HL-60 (cell line): ENCODE data around the gene MTMR3.

Experiments used
- POLR2AphosphoS5 ChIP-seq: IDR thresholded peaks from 2 replicates; pipeline ENCODE4 v1.6.1; 2012; ENCODE audit warnings: low read depth
- SPI1 ChIP-seq: IDR thresholded peaks from 2 replicates; pipeline ENCODE4 v1.6.1; 2012; ENCODE audit warnings: low read depth, mild to moderate bottlenecking, borderline replicate concordance
- TF ChIP-seq, protein P1 (sequence below): IDR thresholded peaks from one replicate; pipeline ENCODE4 v1.5.1; 2011; ENCODE audit warnings: low read length, control low read depth, inconsistent platforms; ENCODE audit not compliant: insufficient read depth
- TF ChIP-seq, protein P2 (sequence below): IDR thresholded peaks from 2 replicates; pipeline ENCODE4 v1.6.1; 2012; ENCODE audit warnings: low read depth; ENCODE audit not compliant: insufficient replicate concordance

DNA sequence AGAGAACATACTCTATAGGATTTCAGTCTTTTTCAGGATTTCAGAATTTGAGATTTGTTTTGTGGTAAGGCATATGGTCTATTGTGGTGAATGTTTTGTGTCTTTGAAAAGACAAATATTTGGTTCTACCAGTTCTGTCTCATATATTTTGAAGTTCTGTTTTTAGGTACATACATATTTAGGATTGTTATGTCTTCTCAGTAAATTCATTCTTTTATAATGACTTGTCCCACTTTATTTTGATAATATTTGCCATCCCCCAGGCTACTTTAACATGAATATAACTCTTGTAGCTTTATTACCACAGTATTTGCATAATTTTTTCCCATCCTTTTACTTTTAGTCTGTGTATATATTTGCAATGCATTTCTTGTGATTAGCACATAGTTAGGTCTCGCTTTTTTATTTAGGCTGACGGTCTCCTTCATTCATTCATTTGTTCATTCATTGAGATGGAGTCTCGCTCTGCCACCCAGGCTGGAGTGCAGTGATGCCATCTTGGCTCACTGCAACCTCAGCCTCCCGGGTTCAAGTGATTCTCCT lies 32.1 kb downstream of the MTMR3 start:
- TF ChIP-seq, protein P1, sequence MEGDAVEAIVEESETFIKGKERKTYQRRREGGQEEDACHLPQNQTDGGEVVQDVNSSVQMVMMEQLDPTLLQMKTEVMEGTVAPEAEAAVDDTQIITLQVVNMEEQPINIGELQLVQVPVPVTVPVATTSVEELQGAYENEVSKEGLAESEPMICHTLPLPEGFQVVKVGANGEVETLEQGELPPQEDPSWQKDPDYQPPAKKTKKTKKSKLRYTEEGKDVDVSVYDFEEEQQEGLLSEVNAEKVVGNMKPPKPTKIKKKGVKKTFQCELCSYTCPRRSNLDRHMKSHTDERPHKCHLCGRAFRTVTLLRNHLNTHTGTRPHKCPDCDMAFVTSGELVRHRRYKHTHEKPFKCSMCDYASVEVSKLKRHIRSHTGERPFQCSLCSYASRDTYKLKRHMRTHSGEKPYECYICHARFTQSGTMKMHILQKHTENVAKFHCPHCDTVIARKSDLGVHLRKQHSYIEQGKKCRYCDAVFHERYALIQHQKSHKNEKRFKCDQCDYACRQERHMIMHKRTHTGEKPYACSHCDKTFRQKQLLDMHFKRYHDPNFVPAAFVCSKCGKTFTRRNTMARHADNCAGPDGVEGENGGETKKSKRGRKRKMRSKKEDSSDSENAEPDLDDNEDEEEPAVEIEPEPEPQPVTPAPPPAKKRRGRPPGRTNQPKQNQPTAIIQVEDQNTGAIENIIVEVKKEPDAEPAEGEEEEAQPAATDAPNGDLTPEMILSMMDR = no peak
- TF ChIP-seq, protein P2, sequence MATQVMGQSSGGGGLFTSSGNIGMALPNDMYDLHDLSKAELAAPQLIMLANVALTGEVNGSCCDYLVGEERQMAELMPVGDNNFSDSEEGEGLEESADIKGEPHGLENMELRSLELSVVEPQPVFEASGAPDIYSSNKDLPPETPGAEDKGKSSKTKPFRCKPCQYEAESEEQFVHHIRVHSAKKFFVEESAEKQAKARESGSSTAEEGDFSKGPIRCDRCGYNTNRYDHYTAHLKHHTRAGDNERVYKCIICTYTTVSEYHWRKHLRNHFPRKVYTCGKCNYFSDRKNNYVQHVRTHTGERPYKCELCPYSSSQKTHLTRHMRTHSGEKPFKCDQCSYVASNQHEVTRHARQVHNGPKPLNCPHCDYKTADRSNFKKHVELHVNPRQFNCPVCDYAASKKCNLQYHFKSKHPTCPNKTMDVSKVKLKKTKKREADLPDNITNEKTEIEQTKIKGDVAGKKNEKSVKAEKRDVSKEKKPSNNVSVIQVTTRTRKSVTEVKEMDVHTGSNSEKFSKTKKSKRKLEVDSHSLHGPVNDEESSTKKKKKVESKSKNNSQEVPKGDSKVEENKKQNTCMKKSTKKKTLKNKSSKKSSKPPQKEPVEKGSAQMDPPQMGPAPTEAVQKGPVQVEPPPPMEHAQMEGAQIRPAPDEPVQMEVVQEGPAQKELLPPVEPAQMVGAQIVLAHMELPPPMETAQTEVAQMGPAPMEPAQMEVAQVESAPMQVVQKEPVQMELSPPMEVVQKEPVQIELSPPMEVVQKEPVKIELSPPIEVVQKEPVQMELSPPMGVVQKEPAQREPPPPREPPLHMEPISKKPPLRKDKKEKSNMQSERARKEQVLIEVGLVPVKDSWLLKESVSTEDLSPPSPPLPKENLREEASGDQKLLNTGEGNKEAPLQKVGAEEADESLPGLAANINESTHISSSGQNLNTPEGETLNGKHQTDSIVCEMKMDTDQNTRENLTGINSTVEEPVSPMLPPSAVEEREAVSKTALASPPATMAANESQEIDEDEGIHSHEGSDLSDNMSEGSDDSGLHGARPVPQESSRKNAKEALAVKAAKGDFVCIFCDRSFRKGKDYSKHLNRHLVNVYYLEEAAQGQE = no peak
- TF ChIP-seq SPI1 (no peak), POLR2AphosphoS5 (no peak)
